ENCODE measurements around the gene HSPBP1.

Gene HSPBP1

DNA sequence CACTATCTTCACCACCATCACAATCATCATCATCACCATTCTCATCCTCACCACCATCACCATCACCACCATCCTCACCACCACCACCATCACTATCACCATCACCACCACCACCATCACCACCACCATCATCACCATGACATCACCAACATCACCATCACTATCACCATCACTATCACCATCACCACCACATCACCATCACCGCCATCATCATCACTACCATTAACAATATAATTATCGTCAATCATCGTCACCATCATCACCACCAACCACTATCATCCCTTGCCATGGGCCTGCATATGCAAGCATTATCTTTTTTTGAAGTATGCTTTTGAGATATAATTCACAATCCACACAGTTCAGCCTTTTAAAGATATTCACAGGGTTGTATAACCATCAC, 13.5 kb downstream of the HSPBP1 start:
- no peak overlapping the region for H3K4me3 ChIP-seq (ENCODE audit: low read depth, low read length)
- no peak for DNase-seq (ENCODE audit: low read depth)
- TF ChIP-seq, protein P1, sequence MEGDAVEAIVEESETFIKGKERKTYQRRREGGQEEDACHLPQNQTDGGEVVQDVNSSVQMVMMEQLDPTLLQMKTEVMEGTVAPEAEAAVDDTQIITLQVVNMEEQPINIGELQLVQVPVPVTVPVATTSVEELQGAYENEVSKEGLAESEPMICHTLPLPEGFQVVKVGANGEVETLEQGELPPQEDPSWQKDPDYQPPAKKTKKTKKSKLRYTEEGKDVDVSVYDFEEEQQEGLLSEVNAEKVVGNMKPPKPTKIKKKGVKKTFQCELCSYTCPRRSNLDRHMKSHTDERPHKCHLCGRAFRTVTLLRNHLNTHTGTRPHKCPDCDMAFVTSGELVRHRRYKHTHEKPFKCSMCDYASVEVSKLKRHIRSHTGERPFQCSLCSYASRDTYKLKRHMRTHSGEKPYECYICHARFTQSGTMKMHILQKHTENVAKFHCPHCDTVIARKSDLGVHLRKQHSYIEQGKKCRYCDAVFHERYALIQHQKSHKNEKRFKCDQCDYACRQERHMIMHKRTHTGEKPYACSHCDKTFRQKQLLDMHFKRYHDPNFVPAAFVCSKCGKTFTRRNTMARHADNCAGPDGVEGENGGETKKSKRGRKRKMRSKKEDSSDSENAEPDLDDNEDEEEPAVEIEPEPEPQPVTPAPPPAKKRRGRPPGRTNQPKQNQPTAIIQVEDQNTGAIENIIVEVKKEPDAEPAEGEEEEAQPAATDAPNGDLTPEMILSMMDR (IDR thresholded peaks at IDR 0.05; ENCODE audit: control insufficient read depth, extremely low read depth, insufficient read depth), result no peak

- TF ChIP-seq, protein P1 (IDR thresholded peaks at IDR 0.05; ENCODE audit: control insufficient read depth, extremely low read depth, insufficient read depth), result no peak
- DNase-seq (ENCODE audit: low read depth), result no peak
- no peak overlapping the region for H3K4me3 ChIP-seq (ENCODE audit: low read depth, low read length)
These were observed 14.1 kb downstream of the HSPBP1 start for GRCh38 chr19:55265723-55266386.

- TF ChIP-seq, protein P1 (IDR thresholded peaks at IDR 0.05; ENCODE audit: control insufficient read depth, extremely low read depth, insufficient read depth), result no peak
- H3K4me3 ChIP-seq (ENCODE audit: low read depth, low read length), result no peak overlapping the region
- DNase-seq (ENCODE audit: low read depth), result no peak
These were observed 14.7 kb downstream of the HSPBP1 start for GRCh38 chr19:55265173-55265572.

- no peak for DNase-seq (ENCODE audit: low read depth)
- H3K4me3 ChIP-seq (ENCODE audit: low read depth, low read length), result no peak overlapping the region
- TF ChIP-seq, protein P1 (IDR thresholded peaks at IDR 0.05; ENCODE audit: control insufficient read depth, extremely low read depth, insufficient read depth), result no peak
These were observed 15.4 kb downstream of the HSPBP1 start for GRCh38 chr19:55264531-55264930.

- H3K4me3 ChIP-seq (ENCODE audit: low read depth, low read length), result no peak overlapping the region
- no peak for DNase-seq (ENCODE audit: low read depth)
- TF ChIP-seq, protein P1 (IDR thresholded peaks at IDR 0.05; ENCODE audit: control insufficient read depth, extremely low read depth, insufficient read depth), result no peak
These were observed 17.6 kb downstream of the HSPBP1 start for GRCh38 chr19:55262359-55262758.

GRCh38 chr19:55261671-55262126, 18.2 kb downstream of the HSPBP1 start:
- TF ChIP-seq, protein P1 (IDR thresholded peaks at IDR 0.05; ENCODE audit: control insufficient read depth, extremely low read depth, insufficient read depth), result no peak
- no peak for DNase-seq (ENCODE audit: low read depth)

More at GRCh38 chr19:55261671-55262126, 18.2 kb downstream of the HSPBP1 start:
- H3K4me3 ChIP-seq (ENCODE audit: low read depth, low read length), result no peak overlapping the region

Data from LNCaP clone FGC (cell line).